Measurements from ENCODE around the gene TTLL11. TPM values are rescaled to one million over a fixed set of nuclear protein-coding genes. Genes with fewer than 3 reads are reported as not detected.

The TTLL11 gene
- total RNA-seq, 1 experiment from 2014 or later: 2.3 TPM

GRCh38 chr9:121926351-121926801 is 166.7 kb downstream of the TTLL11 start:
- H3F3A ChIP-seq (ENCODE audit: insufficient read depth, low read depth): no peaks in the 10 kb centered on the region; the same call in 1 of the 2 replicates
- H3K79me2 ChIP-seq (ENCODE audit: low read depth): no peaks in the 10 kb centered on the region
- no peaks in the 10 kb centered on the region for H3K9me2 ChIP-seq (ENCODE audit: insufficient read depth)
- H3K27ac ChIP-seq: no peak overlapping the region
- no TSS peak for BruUV-seq (replicated peaks)
- no peak for DNase-seq
- ChIA-PET POLR2A (ENCODE audit: unreplicated experiment) (no interaction called here), CTCF (no interaction called here)
- H3K9me3 ChIP-seq (ENCODE audit: insufficient read depth, low read depth): no peaks in the 10 kb centered on the region
- H3K4me1 ChIP-seq (replicated peaks; ENCODE audit: insufficient read depth): no peaks in the 10 kb centered on the region
- no peaks in the 10 kb centered on the region for H3K36me3 ChIP-seq (ENCODE audit: low read depth)
- TF ChIP-seq EZH2 (IDR thresholded peaks at IDR 0.05; ENCODE audit: low read depth) (no peak), CTCF (conservative IDR thresholded peaks at IDR 0.05) (no peak)
- no peaks in the 10 kb centered on the region for H4K20me1 ChIP-seq (ENCODE audit: insufficient read depth)
- no peak overlapping the region for H3K4me3 ChIP-seq
- no peak overlapping the region for H2AFZ ChIP-seq
- no peak overlapping the region for H3K4me2 ChIP-seq
- no peaks in the 10 kb centered on the region for H3K27me3 ChIP-seq (ENCODE audit: insufficient read depth, low read depth)
- intact Hi-C loops (cut with micrococcal nuclease; ENCODE audit: unreplicated experiment): no loop called here

- no peak overlapping the region for H3K4me3 ChIP-seq
- no peaks in the 10 kb centered on the region; the same call in 1 of the 2 replicates for H3F3A ChIP-seq (ENCODE audit: insufficient read depth, low read depth)
- no peaks in the 10 kb centered on the region for H3K4me1 ChIP-seq (replicated peaks; ENCODE audit: insufficient read depth)
- H3K9me2 ChIP-seq (ENCODE audit: insufficient read depth): no peaks in the 10 kb centered on the region
- BruUV-seq (replicated peaks): no TSS peak
- CTCF ChIA-PET: no interaction called here
- POLR2A ChIA-PET (ENCODE audit: unreplicated experiment): no interaction called here
- intact Hi-C loops (cut with micrococcal nuclease; ENCODE audit: unreplicated experiment): no loop called here
- no peak for DNase-seq
- H3K9me3 ChIP-seq (ENCODE audit: insufficient read depth, low read depth): no peaks in the 10 kb centered on the region
- TF ChIP-seq CTCF (conservative IDR thresholded peaks at IDR 0.05) (no peak), EZH2 (IDR thresholded peaks at IDR 0.05; ENCODE audit: low read depth) (no peak)
- H3K36me3 ChIP-seq (ENCODE audit: low read depth): no peaks in the 10 kb centered on the region
- H3K27ac ChIP-seq: no peak overlapping the region
- no peaks in the 10 kb centered on the region for H4K20me1 ChIP-seq (ENCODE audit: insufficient read depth)
- H3K27me3 ChIP-seq (ENCODE audit: insufficient read depth, low read depth): no peaks in the 10 kb centered on the region
- no peak overlapping the region for H2AFZ ChIP-seq
- no peaks in the 10 kb centered on the region for H3K79me2 ChIP-seq (ENCODE audit: low read depth)
- no peak overlapping the region for H3K4me2 ChIP-seq
These were observed 167.2 kb downstream of the TTLL11 start for GRCh38 chr9:121925935-121926334.

- Histone ChIP-seq H3K4me3 (no peak overlapping the region), H4K20me1 (ENCODE audit: insufficient read depth) (no peaks in the 10 kb centered on the region), H3K27ac (no peak overlapping the region), H3K4me2 (no peak overlapping the region), H3K27me3 (ENCODE audit: insufficient read depth, low read depth) (no peaks in the 10 kb centered on the region), H3K9me3 (ENCODE audit: insufficient read depth, low read depth) (no peaks in the 10 kb centered on the region), H3F3A (ENCODE audit: insufficient read depth, low read depth) (no peaks in the 10 kb centered on the region; the same call in 1 of the 2 replicates), H3K9me2 (ENCODE audit: insufficient read depth) (no peaks in the 10 kb centered on the region), H3K4me1 (replicated peaks; ENCODE audit: insufficient read depth) (no peaks in the 10 kb centered on the region), H3K36me3 (ENCODE audit: low read depth) (no peaks in the 10 kb centered on the region), H3K79me2 (ENCODE audit: low read depth) (no peaks in the 10 kb centered on the region), H2AFZ (no peak overlapping the region)
- no TSS peak for BruUV-seq (replicated peaks)
- intact Hi-C loops (cut with micrococcal nuclease; ENCODE audit: unreplicated experiment): no loop called here
- TF ChIP-seq EZH2 (IDR thresholded peaks at IDR 0.05; ENCODE audit: low read depth): no peak
- TF ChIP-seq CTCF (conservative IDR thresholded peaks at IDR 0.05): no peak
- CTCF ChIA-PET: no interaction called here
- DNase-seq: no peak
- POLR2A ChIA-PET (ENCODE audit: unreplicated experiment): interaction anchor here (0.6 kb wide), 1 partner anchor 181 kb away, joined by 4 read pairs; no protein-coding TSS in a partner anchor
These were observed 168.4 kb downstream of the TTLL11 start for GRCh38 chr9:121924700-121925099.

Measured in PC-9 (cell line).